Transverse colon (tissue), 4 donors: ENCODE data around the gene FAN1.

Experiments used
- CTCF ChIP-seq, 5 experiments: fragments of 200-600 bp in 3 of 5; fragments of 450-650 bp in 2 of 5; sonication (generic) in 3 of 5; IDR thresholded peaks; 1 replicate in 2 of 5; 2 replicates in 3 of 5; pipeline ENCODE4 v1.5.1; 2016 to 2017; ENCODE audit warnings: antibody characterized with exemption in 5 of 5, inconsistent platforms in 3 of 5, mild to moderate bottlenecking in 2 of 5, moderate library complexity in 1 of 5
- POLR2AphosphoS5 ChIP-seq, 3 donors: sonication (generic); formaldehyde crosslinking; IDR thresholded peaks; one replicate each; pipeline ENCODE4 v1.6.1; 2016; ENCODE audit warnings: antibody characterized with exemption in 3 of 3

DNA sequence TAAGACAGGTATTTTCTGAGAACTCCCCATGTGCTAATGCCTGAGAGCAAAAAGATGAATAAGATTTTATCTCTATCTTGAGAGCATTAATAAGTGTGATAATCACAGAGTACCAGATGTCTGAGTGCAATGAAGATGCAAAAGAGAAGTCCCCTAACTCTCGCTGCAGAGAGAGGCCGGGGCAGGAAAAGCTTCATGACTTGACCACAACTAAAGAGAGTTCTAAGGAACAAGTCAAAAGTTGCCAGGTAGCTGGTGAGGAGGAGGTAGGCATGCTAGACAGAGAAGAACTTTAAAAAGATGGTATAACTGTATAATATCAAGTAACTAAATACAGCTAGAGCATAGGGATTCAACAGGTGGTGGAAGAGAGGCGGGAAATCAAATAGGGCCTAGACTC lies 58.9 kb downstream of the FAN1 start:
- no peak for TF ChIP-seq POLR2AphosphoS5 (IDR thresholded peaks at IDR 0.05)
- TF ChIP-seq CTCF (IDR thresholded peaks at IDR 0.05), result no peak
